ENCODE measurements around the gene DAZAP1.
"Not testable (repeated sequence)": the region's sequence is repeated elsewhere in the genome, so short reads cannot be mapped to it uniquely, and the experiment has no call there.

DAZAP1 gene

GRCh38 chr19:1417681-1418495 is 10.5 kb downstream of the DAZAP1 start:
- peaks cover 15 to 37% of the 10 kb centered on the region in 2 donors for H3K4me1 ChIP-seq (ENCODE audit: control insufficient read depth in 1 of 2, insufficient read depth in 2 of 2, low read length in 2 of 2)
- no peak overlapping the region for H3K27ac ChIP-seq (ENCODE audit: low read length)
- H3K4me3 ChIP-seq (ENCODE audit: low read depth in 1 of 2, low read length in 2 of 2), result no peak overlapping the region
- H3K9me3 ChIP-seq (ENCODE audit: control insufficient read depth in 1 of 2, low read length in 2 of 2), result no peaks in the 10 kb centered on the region
- H3K36me3 ChIP-seq (ENCODE audit: control insufficient read depth in 1 of 2, insufficient read depth in 2 of 2, low read length in 2 of 2), result peaks cover 16 to 46% of the 10 kb centered on the region in 2 donors
- no peaks in the 10 kb centered on the region for H3K27me3 ChIP-seq (ENCODE audit: low read depth, low read length)

- Histone ChIP-seq H3K4me1 (ENCODE audit: control insufficient read depth in 1 of 2, insufficient read depth in 2 of 2, low read length in 2 of 2) (peaks cover 15 to 37% of the 10 kb centered on the region in 2 donors), H3K36me3 (ENCODE audit: control insufficient read depth in 1 of 2, insufficient read depth in 2 of 2, low read length in 2 of 2) (peaks cover 20 to 52% of the 10 kb centered on the region in 2 donors), H3K27me3 (ENCODE audit: low read depth, low read length) (no peaks in the 10 kb centered on the region), H3K27ac (ENCODE audit: low read length) (no peak overlapping the region), H3K4me3 (ENCODE audit: low read depth in 1 of 2, low read length in 2 of 2) (no peak overlapping the region), H3K9me3 (ENCODE audit: control insufficient read depth in 1 of 2, low read length in 2 of 2) (no peaks in the 10 kb centered on the region)
Measured at GRCh38 chr19:1418496-1418775, 11.1 kb downstream of the DAZAP1 start.

GRCh38 chr19:1418951-1419738 is 11.8 kb downstream of the DAZAP1 start:
- Histone ChIP-seq H3K4me1 (ENCODE audit: control insufficient read depth in 1 of 2, insufficient read depth in 2 of 2, low read length in 2 of 2) (peaks cover 15 to 37% of the 10 kb centered on the region in 2 donors), H3K4me3 (ENCODE audit: low read depth in 1 of 2, low read length in 2 of 2) (no peak overlapping the region), H3K27ac (ENCODE audit: low read length) (no peak overlapping the region), H3K9me3 (ENCODE audit: control insufficient read depth in 1 of 2, low read length in 2 of 2) (no peaks in the 10 kb centered on the region), H3K27me3 (ENCODE audit: low read depth, low read length) (no peaks in the 10 kb centered on the region), H3K36me3 (ENCODE audit: control insufficient read depth in 1 of 2, insufficient read depth in 2 of 2, low read length in 2 of 2) (peaks cover 26 to 58% of the 10 kb centered on the region in 2 donors)

- Histone ChIP-seq H3K4me1 (ENCODE audit: control insufficient read depth in 1 of 2, insufficient read depth in 2 of 2, low read length in 2 of 2) (peaks cover 11 to 33% of the 10 kb centered on the region in 2 donors), H3K36me3 (ENCODE audit: control insufficient read depth in 1 of 2, insufficient read depth in 2 of 2, low read length in 2 of 2) (peaks cover 27 to 66% of the 10 kb centered on the region in 2 donors)
- H3K27ac ChIP-seq (ENCODE audit: low read length); H3K27me3 ChIP-seq (ENCODE audit: low read depth, low read length); H3K9me3 ChIP-seq (ENCODE audit: control insufficient read depth in 1 of 2, low read length in 2 of 2); H3K4me3 ChIP-seq (ENCODE audit: low read depth in 1 of 2, low read length in 2 of 2): not testable (repeated sequence)
Measured at GRCh38 chr19:1420085-1420484, 12.7 kb downstream of the DAZAP1 start.

- H3K27ac ChIP-seq (ENCODE audit: low read length), result no peak overlapping the region
- peaks cover 32 to 71% of the 10 kb centered on the region in 2 donors for H3K36me3 ChIP-seq (ENCODE audit: control insufficient read depth in 1 of 2, insufficient read depth in 2 of 2, low read length in 2 of 2)
- no peaks in the 10 kb centered on the region for H3K27me3 ChIP-seq (ENCODE audit: low read depth, low read length)
- peaks cover 9 to 28% of the 10 kb centered on the region in 2 donors for H3K4me1 ChIP-seq (ENCODE audit: control insufficient read depth in 1 of 2, insufficient read depth in 2 of 2, low read length in 2 of 2)
- no peaks in the 10 kb centered on the region for H3K9me3 ChIP-seq (ENCODE audit: control insufficient read depth in 1 of 2, low read length in 2 of 2)
- H3K4me3 ChIP-seq (ENCODE audit: low read depth in 1 of 2, low read length in 2 of 2), result no peak overlapping the region
Measured at GRCh38 chr19:1420590-1420989, 13.2 kb downstream of the DAZAP1 start.

- H3K4me3 ChIP-seq (ENCODE audit: low read depth in 1 of 2, low read length in 2 of 2), result no peak overlapping the region
- H3K27ac ChIP-seq (ENCODE audit: low read length), result no peak overlapping the region
- no peaks in the 10 kb centered on the region for H3K27me3 ChIP-seq (ENCODE audit: low read depth, low read length)
- H3K4me1 ChIP-seq (ENCODE audit: control insufficient read depth in 1 of 2, insufficient read depth in 2 of 2, low read length in 2 of 2), result peaks cover 1 to 20% of the 10 kb centered on the region in 2 donors
- H3K36me3 ChIP-seq (ENCODE audit: control insufficient read depth in 1 of 2, insufficient read depth in 2 of 2, low read length in 2 of 2), result peaks cover 34 to 79% of the 10 kb centered on the region in 2 donors
- H3K9me3 ChIP-seq (ENCODE audit: control insufficient read depth in 1 of 2, low read length in 2 of 2), result no peaks in the 10 kb centered on the region
Measured at GRCh38 chr19:1421218-1421957, 14.0 kb downstream of the DAZAP1 start.

- no peak overlapping the region for H3K4me3 ChIP-seq (ENCODE audit: low read depth in 1 of 2, low read length in 2 of 2)
- peaks cover 36 to 85% of the 10 kb centered on the region in 2 donors for H3K36me3 ChIP-seq (ENCODE audit: control insufficient read depth in 1 of 2, insufficient read depth in 2 of 2, low read length in 2 of 2)
- H3K9me3 ChIP-seq (ENCODE audit: control insufficient read depth in 1 of 2, low read length in 2 of 2), result no peaks in the 10 kb centered on the region
- H3K4me1 ChIP-seq (ENCODE audit: control insufficient read depth in 1 of 2, insufficient read depth in 2 of 2, low read length in 2 of 2), result peaks cover 0 to 15% of the 10 kb centered on the region in 2 donors
- no peak overlapping the region for H3K27ac ChIP-seq (ENCODE audit: low read length)
- no peaks in the 10 kb centered on the region for H3K27me3 ChIP-seq (ENCODE audit: low read depth, low read length)
Measured at GRCh38 chr19:1421958-1422305, 14.5 kb downstream of the DAZAP1 start.

GRCh38 chr19:1422360-1422759 is 15.0 kb downstream of the DAZAP1 start:
- Histone ChIP-seq H3K27ac (ENCODE audit: low read length) (no peak overlapping the region), H3K36me3 (ENCODE audit: control insufficient read depth in 1 of 2, insufficient read depth in 2 of 2, low read length in 2 of 2) (peaks cover 39 to 89% of the 10 kb centered on the region in 2 donors), H3K4me3 (ENCODE audit: low read depth in 1 of 2, low read length in 2 of 2) (no peak overlapping the region), H3K9me3 (ENCODE audit: control insufficient read depth in 1 of 2, low read length in 2 of 2) (no peaks in the 10 kb centered on the region), H3K4me1 (ENCODE audit: control insufficient read depth in 1 of 2, insufficient read depth in 2 of 2, low read length in 2 of 2) (peaks cover 0 to 10% of the 10 kb centered on the region in 2 donors), H3K27me3 (ENCODE audit: low read depth, low read length) (no peaks in the 10 kb centered on the region)

- H3K27ac ChIP-seq (ENCODE audit: low read length), result no peak overlapping the region
- H3K4me3 ChIP-seq (ENCODE audit: low read depth in 1 of 2, low read length in 2 of 2), result no peak overlapping the region
- H3K27me3 ChIP-seq (ENCODE audit: low read depth, low read length), result no peaks in the 10 kb centered on the region
- H3K36me3 ChIP-seq (ENCODE audit: control insufficient read depth in 1 of 2, insufficient read depth in 2 of 2, low read length in 2 of 2), result peaks cover 39 to 91% of the 10 kb centered on the region in 2 donors
- no peaks in the 10 kb centered on the region for H3K9me3 ChIP-seq (ENCODE audit: control insufficient read depth in 1 of 2, low read length in 2 of 2)
- H3K4me1 ChIP-seq (ENCODE audit: control insufficient read depth in 1 of 2, insufficient read depth in 2 of 2, low read length in 2 of 2), result peaks cover 0 to 5% of the 10 kb centered on the region in 2 donors
Measured at GRCh38 chr19:1422943-1423342, 15.6 kb downstream of the DAZAP1 start.

- Histone ChIP-seq H3K4me1 (ENCODE audit: control insufficient read depth in 1 of 2, insufficient read depth in 2 of 2, low read length in 2 of 2) (no peaks in the 10 kb centered on the region), H3K27ac (ENCODE audit: low read length) (no peak overlapping the region), H3K27me3 (ENCODE audit: low read depth, low read length) (no peaks in the 10 kb centered on the region), H3K36me3 (ENCODE audit: control insufficient read depth in 1 of 2, insufficient read depth in 2 of 2, low read length in 2 of 2) (peaks cover 39 to 93% of the 10 kb centered on the region in 2 donors), H3K4me3 (ENCODE audit: low read depth in 1 of 2, low read length in 2 of 2) (no peak overlapping the region), H3K9me3 (ENCODE audit: control insufficient read depth in 1 of 2, low read length in 2 of 2) (no peaks in the 10 kb centered on the region)
Measured at GRCh38 chr19:1423436-1424191, 16.2 kb downstream of the DAZAP1 start.
